ENCODE measurements around the gene ESYT2. TPM values are rescaled to one million over a fixed set of nuclear protein-coding genes. Genes with fewer than 3 reads are reported as not detected.

Gene ESYT2
- total and polyA plus RNA-seq, 9 of the 15 experiments (the other 6 are each of a cell fraction or from before 2014, with no cell fraction given) = 5.8 to 86.9 (median 64.7) TPM

- H3K4me1 ChIP-seq (replicated peaks in 1 of 2; ENCODE audit: control insufficient read depth in 2 of 2, insufficient read depth in 2 of 2, low read length in 2 of 2) = peaks cover 0 to 3% of the 10 kb centered on the region in 2 experiments; a peak in 1 of 5 replicates
- FAIRE-seq = no peak
- no peak overlapping the region for H3K4me2 ChIP-seq (ENCODE audit: insufficient read depth, low read length)
- peaks cover 65% of the 10 kb centered on the region for H3K36me3 ChIP-seq (ENCODE audit: control insufficient read depth, insufficient read depth, low read length)
- no peaks in the 10 kb centered on the region for H3K9me1 ChIP-seq (ENCODE audit: control insufficient read depth, insufficient read depth, low read length)
- DNase-seq (ENCODE audit: extremely low read depth in 1 of 4, low spot score in 3 of 4) = no peak
- TF ChIP-seq RBM25 (IDR thresholded peaks at IDR 0.05; ENCODE audit: low read depth, low read length, severe bottlenecking) (peak; percentile 60), MAZ (CRISPR knock-in tag; conservative IDR thresholded peaks at IDR 0.05 in 1 of 2, IDR thresholded peaks at IDR 0.05 in 1 of 2) (no peak), BCOR (IDR thresholded peaks at IDR 0.05) (peak; percentile 40; the same call in 1 of the 2 replicates), ADNP (tag; IDR thresholded peaks at IDR 0.05) (0 out of 2 replicates have a peak, but pooled peaks have one; percentile 58), KDM1A (IDR thresholded peaks at IDR 0.05) (0 out of 4 replicates have a peak, but pooled peaks of 1 of the 2 experiments have one; percentile 10), SNAPC5 (CRISPR knock-in tag; IDR thresholded peaks at IDR 0.05) (no peak)
- ATAC-seq = no peak
- no peak overlapping the region for H3K9ac ChIP-seq (ENCODE audit: insufficient read depth in 1 of 2, low read depth in 2 of 2, low read length in 2 of 2)
- ChIA-PET POLR2A (interaction anchor here (0.7 to 1.4 kb wide), 3 partner anchors 10 to 17 kb away, joined by 3 to 4 read pairs (median 3); no protein-coding TSS in a partner anchor), CTCF (ENCODE audit: low intra/inter-chr PET ratio) (no interaction called here)
- WGBS (ENCODE audit: insufficient coverage, low coverage, missing lambda C conversion rate) = 85% methylated on average over 6 of the region's 6 CpGs
- no TSS peak for BruUV-seq (replicated peaks)
- no peaks in the 10 kb centered on the region for H3K9me3 ChIP-seq (replicated peaks; ENCODE audit: control insufficient read depth, insufficient read depth, low read depth, low read length)
- no peak overlapping the region for H3K27ac ChIP-seq (ENCODE audit: extremely low read depth, low read depth, low read length)
- in situ Hi-C loops (cut with MboI) = no loop called here
- no peaks in the 10 kb centered on the region for H3K79me2 ChIP-seq (ENCODE audit: control insufficient read depth, insufficient read depth, low read length)
- no peak overlapping the region for H2AFZ ChIP-seq (ENCODE audit: low read depth, low read length)
- H4K20me1 ChIP-seq (replicated peaks; ENCODE audit: control insufficient read depth, insufficient read depth, low read length) = no peaks in the 10 kb centered on the region
- no peak overlapping the region for H3K4me3 ChIP-seq
- intact Hi-C loops (cut with micrococcal nuclease) = loop anchor here (5.0 kb wide), 1 partner anchor 211 kb away; no protein-coding TSS in a partner anchor
- no peaks in the 10 kb centered on the region for H3K27me3 ChIP-seq (ENCODE audit: control insufficient read depth in 2 of 2, insufficient read depth in 2 of 2, low read length in 2 of 2)
Observed at GRCh38 chr7:158766570-158767281, 62.6 kb downstream of the ESYT2 start.

Data from K562 (cell line).